Stimulated activated CD4-positive, alpha-beta T cell treated with anti-CD3 and anti-CD28 coated beads, Interleukin-2, amount 100 ng/mL, for 24 hours (primary cell): ENCODE results near the gene TAS2R50.

Experiments
- DNase-seq, 2 donors: peaks; one replicate each; pipeline ENCODE4 v3.0.0-alpha.2; 2020

The TAS2R50 gene

GRCh38 chr12:10943167-10943566 is 43.5 kb downstream of the TAS2R50 start:
- no peak for DNase-seq

DNA sequence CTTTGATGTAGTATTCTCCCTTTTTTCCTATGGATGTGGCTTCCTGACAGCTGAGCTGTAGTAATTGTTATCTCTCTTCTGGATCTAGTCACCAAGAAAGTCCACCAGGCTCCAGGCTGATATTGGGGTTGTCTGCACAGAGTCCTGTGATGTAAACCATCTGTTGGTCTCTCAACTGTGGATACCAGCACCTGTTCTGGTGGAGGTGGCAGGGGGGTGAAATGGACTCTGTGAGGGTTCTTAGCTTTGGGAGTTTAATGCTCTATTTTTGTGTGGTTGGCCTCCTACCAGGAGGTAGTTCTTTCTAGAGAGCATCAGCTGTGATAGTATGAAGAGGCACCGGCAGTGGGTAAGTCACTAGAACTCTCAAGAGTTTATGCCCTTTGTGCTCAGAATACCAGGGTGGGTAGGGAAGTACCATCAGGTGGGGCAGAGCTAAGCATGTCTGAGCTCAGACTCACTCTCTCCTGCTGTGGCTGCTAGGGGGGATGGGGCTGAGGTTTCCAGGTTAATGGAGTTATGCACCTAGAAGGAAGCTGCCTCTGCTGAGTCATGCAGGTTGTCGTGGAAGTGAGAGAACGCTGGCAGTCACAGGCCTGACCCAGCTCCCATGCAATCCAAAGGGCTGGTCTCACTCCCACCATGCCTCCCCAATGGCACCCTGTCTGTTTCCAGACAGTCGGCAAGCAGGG is 44.6 kb downstream of the TAS2R50 start:
- no peak for DNase-seq

DNA sequence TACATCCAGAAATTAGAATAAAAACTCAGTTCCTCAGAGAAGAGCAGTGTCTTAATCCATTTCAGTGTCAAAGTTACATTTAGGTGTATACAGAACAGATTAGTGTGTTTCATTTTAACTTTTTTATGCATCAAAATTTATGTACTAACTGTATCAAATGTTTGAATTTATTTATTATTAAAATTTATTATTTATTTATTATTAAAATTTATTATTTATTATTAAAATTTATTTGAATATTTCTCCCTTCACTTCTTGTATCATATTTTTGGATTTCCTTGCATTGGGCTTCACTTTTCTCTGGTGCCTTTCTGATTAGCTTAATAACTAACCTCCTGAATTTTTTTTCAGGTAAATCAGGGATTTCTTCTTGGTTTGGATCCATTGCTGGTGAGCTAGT is 45.3 kb downstream of the TAS2R50 start:
- DNase-seq = no peak

DNA sequence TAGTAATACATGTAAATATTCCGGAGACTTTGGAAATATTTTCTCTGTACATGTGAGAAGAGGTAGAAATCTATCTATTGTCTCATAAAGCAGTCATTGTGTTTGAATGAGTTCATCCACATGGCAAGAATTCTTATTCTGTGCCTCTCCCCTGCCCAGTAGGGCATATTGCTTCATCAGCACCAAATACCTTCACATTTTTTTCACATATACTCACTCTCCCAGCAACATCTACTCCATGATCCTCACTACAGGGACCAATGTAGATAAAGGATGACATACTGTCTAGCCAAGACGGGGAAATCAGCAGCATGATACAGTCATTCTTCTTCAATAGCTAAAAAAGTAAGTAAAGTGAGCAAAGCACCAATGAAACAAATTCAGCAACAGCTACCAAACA is 46.3 kb downstream of the TAS2R50 start:
- DNase-seq = no peak

- DNase-seq = no peak
These were observed 47.5 kb downstream of the TAS2R50 start, which contains the start of gene TAS2R14 for GRCh38 chr12:10939163-10939562. TSS of gene TAS2R14 (minus strand) at chr12:10939263. CDS start at chr12:10939207, 56 bp downstream.

DNA sequence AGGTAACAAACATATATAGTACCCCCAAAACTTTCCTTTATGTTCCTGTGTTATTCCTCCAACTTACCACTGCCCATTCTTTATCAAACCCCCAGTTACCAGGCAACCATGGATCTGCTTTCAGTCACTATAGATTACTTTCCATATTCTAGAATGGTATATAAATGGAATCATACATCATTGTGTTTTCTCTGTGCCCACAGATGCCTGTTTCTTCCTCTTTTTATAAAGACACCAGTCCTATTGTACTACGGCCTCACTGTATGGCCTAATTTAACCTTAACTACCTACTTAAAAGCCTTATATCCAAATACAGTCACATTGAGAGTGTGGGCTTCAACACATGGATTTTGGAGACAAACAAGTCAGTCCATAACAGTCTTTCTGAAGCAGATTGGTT is 50.2 kb downstream of the TAS2R50 start:
- DNase-seq = no peak
